IPS-15b (cell line): Measurements from ENCODE around the gene EIF4H.

Experiments
- H3K27me3 ChIP-seq: one replicate; pipeline ENCODE4 v1.6.1; 2013; ENCODE audit warnings: low read length; ENCODE audit not compliant: control insufficient read depth, insufficient read depth
- H3K36me3 ChIP-seq: one replicate; pipeline ENCODE4 v1.6.1; 2013; ENCODE audit warnings: low read length; ENCODE audit not compliant: control insufficient read depth, insufficient read depth
- H3K4me1 ChIP-seq: one replicate; pipeline ENCODE4 v1.6.1; 2013; ENCODE audit warnings: mild to moderate bottlenecking, low read length; ENCODE audit not compliant: control insufficient read depth, insufficient read depth
- H3K4me3 ChIP-seq: one replicate; pipeline ENCODE4 v1.5.1; 2013; ENCODE audit warnings: low read depth, low read length
- H3K9ac ChIP-seq: one replicate; pipeline ENCODE4 v1.6.1; 2013; ENCODE audit warnings: low read depth, mild to moderate bottlenecking, low read length
- H3K9me3 ChIP-seq: one replicate; pipeline ENCODE4 v1.6.1; 2013; ENCODE audit warnings: mild to moderate bottlenecking, low read length; ENCODE audit not compliant: control insufficient read depth, insufficient read depth

Gene EIF4H

DNA sequence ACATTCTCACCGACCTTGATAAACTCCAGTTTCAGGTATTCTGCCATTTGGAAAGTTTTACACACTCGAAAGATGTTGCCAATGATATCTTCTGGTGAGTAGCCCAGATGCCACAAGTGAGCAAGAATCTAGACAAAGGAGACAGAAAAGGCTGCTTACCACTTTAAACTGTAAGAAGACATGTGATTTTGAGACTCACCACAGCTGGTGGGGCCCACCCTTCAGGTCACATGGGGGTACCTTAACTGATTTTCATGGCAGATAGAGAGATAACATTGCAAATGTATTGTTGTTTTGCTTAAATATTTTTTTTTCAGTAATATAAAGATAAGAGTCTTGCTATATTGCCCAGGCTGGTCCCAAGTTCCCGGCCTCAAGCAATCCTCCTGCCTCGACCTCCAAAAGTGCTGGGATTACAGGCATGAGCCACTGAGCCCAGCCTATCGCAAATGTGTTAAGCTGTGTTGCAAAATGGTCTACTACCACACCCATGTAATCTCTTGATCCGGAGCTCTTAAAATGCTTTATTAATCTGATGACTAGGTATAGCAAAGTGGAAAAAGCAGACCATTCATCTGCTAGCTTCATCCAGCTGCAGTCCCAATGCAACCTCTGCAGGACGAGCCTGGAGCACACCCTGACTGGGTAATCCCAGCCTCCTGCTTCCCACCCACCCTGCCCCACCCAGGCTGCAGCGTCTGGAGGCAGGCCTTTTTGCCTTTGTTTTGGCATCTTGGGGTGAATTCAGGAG lies 61.5 kb downstream of the EIF4H start:
- Histone ChIP-seq H3K9ac (no peak overlapping the region), H3K4me1 (no peaks in the 10 kb centered on the region), H3K36me3 (peaks cover 62% of the 10 kb centered on the region), H3K4me3 (no peak overlapping the region), H3K9me3 (no peaks in the 10 kb centered on the region), H3K27me3 (no peaks in the 10 kb centered on the region)

DNA sequence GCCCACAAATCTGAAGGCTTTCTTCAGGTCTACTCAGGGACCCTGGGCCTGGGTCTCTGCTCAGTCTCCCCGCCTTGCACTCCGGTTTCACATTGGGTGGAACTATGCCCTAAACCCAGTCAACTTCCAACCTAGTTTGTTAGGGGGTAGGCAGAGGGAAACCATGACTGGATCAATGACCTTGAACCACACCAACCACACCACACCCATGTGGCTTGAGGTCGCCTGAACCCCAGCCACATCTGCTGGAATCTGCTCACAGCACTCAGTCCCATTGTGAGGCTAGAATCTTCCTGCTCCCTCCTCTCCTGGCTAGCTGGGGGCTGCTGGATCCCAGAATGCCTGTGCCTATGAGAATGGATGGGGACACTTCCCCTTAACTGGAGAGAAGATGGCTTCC lies 62.1 kb downstream of the EIF4H start:
- Histone ChIP-seq H3K9ac (no peak overlapping the region), H3K4me3 (no peak overlapping the region), H3K9me3 (no peaks in the 10 kb centered on the region), H3K27me3 (no peaks in the 10 kb centered on the region), H3K4me1 (no peaks in the 10 kb centered on the region), H3K36me3 (peaks cover 62% of the 10 kb centered on the region)

DNA sequence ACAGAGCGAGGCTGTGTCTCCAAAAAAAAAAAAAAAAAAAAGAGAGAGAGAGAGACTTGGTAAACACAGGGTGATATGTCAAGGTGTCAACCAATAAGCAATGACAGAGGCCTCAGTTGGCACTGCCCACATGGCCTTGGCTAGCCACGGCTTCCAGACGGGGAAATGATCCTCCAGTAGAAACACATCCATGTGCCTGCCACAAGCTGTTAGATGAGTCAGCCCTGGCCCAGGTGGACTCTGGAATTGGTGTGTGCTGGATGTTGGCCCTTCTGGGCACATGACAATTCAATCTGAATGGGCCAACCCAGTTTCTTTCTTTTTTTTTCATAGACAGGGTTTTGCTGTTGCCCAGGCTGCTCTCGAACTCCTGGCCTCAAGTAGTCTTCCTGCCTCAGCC lies 66.3 kb downstream of the EIF4H start:
- Histone ChIP-seq H3K4me3 (no peak overlapping the region), H3K9me3 (no peaks in the 10 kb centered on the region), H3K9ac (no peak overlapping the region), H3K36me3 (peaks cover 76% of the 10 kb centered on the region), H3K4me1 (no peaks in the 10 kb centered on the region), H3K27me3 (no peaks in the 10 kb centered on the region)

DNA sequence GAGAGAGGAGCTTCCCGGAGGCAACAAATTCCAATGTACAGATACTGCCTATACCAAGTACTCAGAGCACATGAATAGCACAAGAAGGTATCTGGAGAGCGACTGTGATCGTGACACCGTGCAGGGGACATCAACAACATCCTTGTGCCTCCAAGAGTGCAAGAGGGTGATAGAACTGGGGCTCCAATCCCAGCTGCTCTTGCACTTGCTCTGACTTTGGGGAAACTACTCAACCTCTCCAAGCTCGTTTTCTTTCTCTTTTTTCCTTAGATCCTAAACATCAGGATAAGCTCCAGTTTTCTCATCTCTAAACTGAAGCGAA lies 67.9 kb downstream of the EIF4H start:
- Histone ChIP-seq H3K9ac (no peak overlapping the region), H3K9me3 (no peaks in the 10 kb centered on the region), H3K27me3 (no peaks in the 10 kb centered on the region), H3K36me3 (peaks cover 74% of the 10 kb centered on the region), H3K4me3 (no peak overlapping the region), H3K4me1 (no peaks in the 10 kb centered on the region)

DNA sequence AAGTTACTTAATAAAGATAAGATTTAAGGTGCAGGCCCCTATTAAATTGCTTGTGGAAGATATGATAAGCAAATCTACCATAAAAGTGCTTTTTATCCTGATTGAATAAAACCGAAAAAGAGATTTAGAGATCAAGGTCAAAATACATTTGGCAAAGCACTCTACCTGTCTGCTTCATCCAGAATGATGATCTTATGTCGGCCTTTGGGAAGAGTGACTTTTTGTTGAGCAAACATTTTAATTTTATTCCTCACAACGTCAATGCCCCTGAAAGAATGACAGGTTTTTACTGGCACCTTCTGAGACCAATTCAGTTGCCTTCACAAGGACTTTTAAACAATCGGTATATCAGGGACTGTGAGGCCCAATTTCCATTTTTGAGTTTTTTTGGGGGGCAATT lies 72.3 kb downstream of the EIF4H start:
- Histone ChIP-seq H3K27me3 (no peaks in the 10 kb centered on the region), H3K9ac (no peak overlapping the region), H3K36me3 (peaks cover 70% of the 10 kb centered on the region), H3K9me3 (no peaks in the 10 kb centered on the region), H3K4me1 (no peaks in the 10 kb centered on the region), H3K4me3 (no peak overlapping the region)
